Head of caudate nucleus (tissue), 42 donors: Measurements from ENCODE around the gene VTI1A.
A peak's percentile ranks its signal among the peaks of the same experiment; 100 is the strongest.
"Not testable (repeated sequence)": the region's sequence is repeated elsewhere in the genome, so short reads cannot be mapped to it uniquely, and the experiment has no call there.

ENCODE experiments used
- DNase-seq, 42 donors: peaks; one replicate each; pipeline versions ENCODE4 v3.0.0 to v3.0.0-alpha.2; 2020 to 2021; ENCODE audit warnings: mixed read lengths in 7 of 42
- intact Hi-C: fragments of 100-400 bp; cut with DNase I; formaldehyde crosslinking; loops from one replicate; pipeline ENCODE4 v1.15.0; 2022

VTI1A gene

GRCh38 chr10:112848868-112849430 is 401.9 kb downstream of the VTI1A start:
- DNase-seq, result no peak
- intact Hi-C loops, result no loop called here

DNA sequence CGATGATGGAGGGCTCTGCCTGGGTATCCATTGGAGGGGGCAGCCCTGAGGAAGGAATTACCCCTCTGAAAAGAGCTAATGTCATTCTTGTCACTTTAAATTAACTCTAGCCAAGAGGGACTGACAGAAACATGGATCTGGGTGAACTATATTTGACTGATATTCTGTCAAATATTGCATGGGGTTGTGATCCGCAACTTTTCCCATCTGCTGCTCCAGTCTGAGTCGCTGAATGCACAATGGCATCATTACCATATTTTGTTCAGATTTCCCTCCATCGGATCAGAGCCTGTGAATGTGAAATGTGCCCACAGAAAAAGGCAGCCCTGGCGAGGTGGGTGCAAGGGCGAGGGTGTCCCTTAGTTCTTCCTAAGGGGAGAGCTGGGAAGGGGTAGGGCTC is 402.5 kb downstream of the VTI1A start:
- intact Hi-C loops, result no loop called here
- DNase-seq, result no peak

DNA sequence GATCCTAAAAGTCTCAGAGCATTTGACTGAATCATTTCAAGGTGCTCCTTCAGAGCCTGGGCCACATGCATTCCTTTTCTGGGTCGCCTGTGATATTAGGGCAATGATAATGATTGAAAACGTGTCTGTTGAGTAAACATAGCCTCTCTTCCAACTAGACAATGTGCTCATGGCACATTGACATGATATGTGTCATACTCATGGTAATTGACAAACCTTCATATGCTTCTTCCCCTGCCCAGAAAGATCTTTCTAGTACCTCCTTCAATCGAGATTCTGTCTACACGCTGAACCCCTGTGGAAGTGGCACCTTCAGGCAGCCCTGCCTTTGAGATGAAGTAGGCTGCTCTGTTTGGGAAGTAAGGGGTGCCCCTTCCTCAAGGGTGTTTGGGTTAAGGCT is 404.2 kb downstream of the VTI1A start:
- intact Hi-C loops, result no loop called here
- no peak for DNase-seq

- intact Hi-C loops, result no loop called here
- DNase-seq, result no peak
These were observed 404.7 kb downstream of the VTI1A start for GRCh38 chr10:112851588-112852211.

- peak in 33 of 42 donors; percentile 10 to 62 (median 35) for DNase-seq
- intact Hi-C loops, result no loop called here
These were observed 405.3 kb downstream of the VTI1A start for GRCh38 chr10:112852306-112852705.

DNA sequence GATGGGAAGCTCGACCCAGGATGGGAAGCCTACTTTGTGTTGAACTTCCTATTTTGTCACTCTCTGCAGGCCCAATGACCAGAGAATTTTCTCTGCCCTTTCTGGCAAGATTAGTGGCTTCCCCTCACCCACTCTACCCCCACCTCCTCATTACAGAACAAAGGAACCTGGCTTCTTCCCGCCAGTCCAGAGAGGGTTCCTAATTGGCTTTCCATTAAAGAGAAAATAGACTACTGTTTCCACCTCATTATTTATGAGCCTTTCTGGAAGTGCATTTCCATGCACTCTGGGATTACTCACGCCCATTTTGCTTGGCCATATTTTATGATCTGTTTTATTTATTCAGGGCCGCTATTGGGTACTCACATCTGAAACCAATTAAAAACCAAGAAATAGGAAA is 408.1 kb downstream of the VTI1A start:
- DNase-seq, result no peak
- intact Hi-C loops, result no loop called here

DNA sequence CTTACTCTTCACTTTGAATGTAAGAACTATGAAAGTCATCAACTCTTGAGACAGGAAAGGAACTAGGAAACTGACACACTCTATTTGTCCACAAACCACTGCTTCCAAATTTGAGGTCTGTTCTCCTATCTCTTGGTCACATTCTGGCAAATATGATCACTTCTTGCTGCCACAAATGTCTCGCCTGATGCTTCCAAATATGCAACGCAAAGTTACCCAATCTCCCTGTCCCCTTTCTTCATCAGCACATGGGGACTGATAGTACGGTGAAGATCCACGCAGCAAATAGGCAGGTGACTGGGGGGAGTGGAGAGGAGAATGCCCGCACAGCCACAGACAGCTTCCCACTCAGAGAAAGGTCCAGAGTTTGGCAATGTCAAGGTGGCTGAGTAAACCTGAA is 410.5 kb downstream of the VTI1A start:
- intact Hi-C loops, result no loop called here
- no peak for DNase-seq

GRCh38 chr10:112858986-112859651 is 412.1 kb downstream of the VTI1A start:
- DNase-seq, result no peak
- intact Hi-C loops, result no loop called here

- no peak for DNase-seq
- intact Hi-C loops, result no loop called here
These were observed 412.8 kb downstream of the VTI1A start for GRCh38 chr10:112859793-112860192.

DNA sequence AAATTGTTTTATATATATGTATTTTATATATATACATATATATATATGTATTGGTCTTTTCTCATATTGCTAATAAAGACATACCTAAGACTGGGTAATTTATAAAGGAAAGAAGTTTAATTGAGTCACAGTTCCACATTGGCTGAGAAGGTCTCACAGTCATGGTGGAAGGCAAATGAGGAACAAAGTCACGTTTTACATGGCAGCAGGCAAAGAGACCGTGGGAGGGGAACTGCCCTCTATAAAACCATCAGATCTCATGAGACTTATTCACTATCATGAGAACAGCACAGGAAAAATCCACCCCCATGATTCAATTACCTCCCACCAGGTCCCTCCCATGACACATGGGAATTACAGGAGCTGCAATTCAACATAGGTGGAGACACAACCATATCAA is 416.4 kb downstream of the VTI1A start:
- DNase-seq, intact Hi-C loops: not testable (repeated sequence)
